Measurements from ENCODE around the gene CBFA2T2.

The CBFA2T2 gene

DNA sequence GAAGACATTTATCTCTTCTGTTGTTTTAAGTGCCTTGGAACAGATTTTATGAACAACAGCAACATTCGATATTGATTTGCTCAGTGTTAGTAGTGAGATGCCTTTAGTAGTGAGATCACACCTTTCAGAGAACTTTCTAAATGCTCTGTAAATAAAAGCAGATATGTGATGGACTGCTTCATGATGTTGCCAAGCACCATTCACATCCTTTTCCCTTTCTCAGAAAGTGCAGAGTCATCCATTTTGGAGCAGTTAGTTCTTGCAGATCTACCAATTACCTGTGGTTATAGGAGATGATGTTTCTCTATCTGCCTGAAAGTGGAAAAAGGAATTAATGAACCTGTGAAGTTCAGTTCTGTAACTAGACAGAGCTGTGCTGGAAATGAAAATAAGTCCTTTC, 27.0 kb downstream of the CBFA2T2 start:
- TF ChIP-seq, protein P1, sequence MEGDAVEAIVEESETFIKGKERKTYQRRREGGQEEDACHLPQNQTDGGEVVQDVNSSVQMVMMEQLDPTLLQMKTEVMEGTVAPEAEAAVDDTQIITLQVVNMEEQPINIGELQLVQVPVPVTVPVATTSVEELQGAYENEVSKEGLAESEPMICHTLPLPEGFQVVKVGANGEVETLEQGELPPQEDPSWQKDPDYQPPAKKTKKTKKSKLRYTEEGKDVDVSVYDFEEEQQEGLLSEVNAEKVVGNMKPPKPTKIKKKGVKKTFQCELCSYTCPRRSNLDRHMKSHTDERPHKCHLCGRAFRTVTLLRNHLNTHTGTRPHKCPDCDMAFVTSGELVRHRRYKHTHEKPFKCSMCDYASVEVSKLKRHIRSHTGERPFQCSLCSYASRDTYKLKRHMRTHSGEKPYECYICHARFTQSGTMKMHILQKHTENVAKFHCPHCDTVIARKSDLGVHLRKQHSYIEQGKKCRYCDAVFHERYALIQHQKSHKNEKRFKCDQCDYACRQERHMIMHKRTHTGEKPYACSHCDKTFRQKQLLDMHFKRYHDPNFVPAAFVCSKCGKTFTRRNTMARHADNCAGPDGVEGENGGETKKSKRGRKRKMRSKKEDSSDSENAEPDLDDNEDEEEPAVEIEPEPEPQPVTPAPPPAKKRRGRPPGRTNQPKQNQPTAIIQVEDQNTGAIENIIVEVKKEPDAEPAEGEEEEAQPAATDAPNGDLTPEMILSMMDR (conservative IDR thresholded peaks at IDR 0.05; ENCODE audit: low read length): no peak
- no peak overlapping the region for H3K4me3 ChIP-seq (ENCODE audit: low read length)
- peak; percentile 33 for DNase-seq (ENCODE audit: low read depth)

DNA sequence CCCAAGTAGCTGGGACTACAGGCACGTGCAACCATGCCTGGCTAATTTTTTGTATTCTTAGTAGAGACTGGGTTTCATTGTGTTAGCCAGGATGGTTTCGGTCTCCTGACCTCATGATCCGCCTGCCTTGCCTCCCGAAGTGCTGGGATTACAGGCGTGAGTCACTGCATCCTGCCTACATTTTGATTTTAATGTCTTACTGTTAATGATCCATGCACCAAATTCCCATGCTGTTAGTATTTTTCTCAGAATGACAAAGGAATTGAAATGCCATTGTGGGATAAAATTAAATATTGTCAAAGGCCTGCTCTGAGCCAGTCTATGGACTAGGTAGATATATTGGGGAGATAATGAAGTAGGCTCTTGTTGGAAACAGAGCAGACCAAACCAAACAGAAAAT, 28.2 kb downstream of the CBFA2T2 start:
- peak; percentile 70 for DNase-seq (ENCODE audit: low read depth)
- no peak overlapping the region for H3K4me3 ChIP-seq (ENCODE audit: low read length)
- TF ChIP-seq, protein P1 (conservative IDR thresholded peaks at IDR 0.05; ENCODE audit: low read length): no peak

DNA sequence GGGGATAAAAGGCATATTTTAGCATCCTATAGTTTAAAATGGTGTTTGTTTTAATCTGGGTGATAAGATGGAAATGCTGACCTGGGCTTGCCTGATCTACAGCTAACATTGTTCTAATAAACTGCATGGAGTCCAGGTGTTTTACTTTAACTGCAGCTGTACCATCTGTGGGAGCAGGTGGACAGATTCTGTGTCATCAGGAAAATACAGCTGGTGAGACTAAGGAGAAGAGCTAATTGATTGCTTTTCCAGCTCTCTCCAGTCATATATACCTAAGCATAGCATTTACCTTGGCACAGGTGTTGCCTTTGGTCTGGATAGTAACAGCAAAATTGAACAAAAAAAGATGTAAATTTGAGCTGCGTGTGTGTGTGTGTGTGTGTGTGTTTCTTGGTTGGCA, 31.6 kb downstream of the CBFA2T2 start:
- TF ChIP-seq, protein P1 (conservative IDR thresholded peaks at IDR 0.05; ENCODE audit: low read length): no peak
- DNase-seq (ENCODE audit: low read depth): no peak
- no peak overlapping the region for H3K4me3 ChIP-seq (ENCODE audit: low read length)

DNA sequence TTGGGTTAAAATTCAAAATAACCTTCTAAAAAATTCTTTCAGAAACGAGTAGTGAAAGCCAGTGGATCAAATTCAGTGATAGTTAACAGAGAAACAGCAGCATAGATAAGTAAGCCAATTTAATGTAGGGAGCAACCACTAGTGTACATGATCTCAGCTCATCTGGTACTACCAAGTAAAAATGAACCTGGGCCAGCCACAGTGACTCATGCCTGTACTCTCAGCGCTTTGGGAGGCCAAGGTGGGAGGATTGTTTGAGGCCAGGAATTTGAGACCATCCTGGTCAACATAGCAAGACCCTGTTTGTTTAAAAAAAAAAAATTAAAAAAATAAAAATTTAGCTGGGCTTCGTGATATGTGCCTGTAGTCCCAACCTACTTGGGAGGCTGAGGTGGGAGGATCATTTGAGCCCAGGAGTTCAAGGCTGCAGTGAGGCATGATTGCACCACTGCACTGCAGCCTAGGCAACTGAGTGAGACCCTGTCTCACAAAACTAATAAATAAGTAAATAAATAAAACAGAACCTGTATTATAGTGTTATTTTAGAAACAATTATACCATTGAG, 32.4 kb downstream of the CBFA2T2 start:
- no peak for DNase-seq (ENCODE audit: low read depth)
- no peak overlapping the region for H3K4me3 ChIP-seq (ENCODE audit: low read length)
- TF ChIP-seq, protein P1 (conservative IDR thresholded peaks at IDR 0.05; ENCODE audit: low read length): no peak

DNA sequence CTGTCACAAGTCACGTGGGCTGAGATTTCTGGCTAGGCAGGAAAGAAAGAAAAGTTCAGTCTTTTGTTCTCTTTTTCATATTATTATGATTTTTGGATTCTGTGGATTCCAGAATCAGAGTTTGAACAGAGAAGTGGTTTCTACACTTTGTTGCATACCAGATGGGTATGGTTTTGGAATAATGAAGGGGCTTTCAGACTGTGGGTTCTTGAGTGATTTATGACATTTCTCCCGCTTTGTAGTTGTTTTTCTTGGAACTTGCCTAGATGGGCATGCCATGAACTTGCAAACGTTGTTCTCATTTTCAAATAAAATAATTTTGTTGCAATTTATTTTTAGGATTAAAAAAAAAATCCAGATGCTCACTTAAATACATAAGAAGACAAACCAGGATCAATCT, 34.4 kb downstream of the CBFA2T2 start:
- peak; percentile 16 for DNase-seq (ENCODE audit: low read depth)
- TF ChIP-seq, protein P1 (conservative IDR thresholded peaks at IDR 0.05; ENCODE audit: low read length): no peak
- H3K4me3 ChIP-seq (ENCODE audit: low read length): no peak overlapping the region

DNA sequence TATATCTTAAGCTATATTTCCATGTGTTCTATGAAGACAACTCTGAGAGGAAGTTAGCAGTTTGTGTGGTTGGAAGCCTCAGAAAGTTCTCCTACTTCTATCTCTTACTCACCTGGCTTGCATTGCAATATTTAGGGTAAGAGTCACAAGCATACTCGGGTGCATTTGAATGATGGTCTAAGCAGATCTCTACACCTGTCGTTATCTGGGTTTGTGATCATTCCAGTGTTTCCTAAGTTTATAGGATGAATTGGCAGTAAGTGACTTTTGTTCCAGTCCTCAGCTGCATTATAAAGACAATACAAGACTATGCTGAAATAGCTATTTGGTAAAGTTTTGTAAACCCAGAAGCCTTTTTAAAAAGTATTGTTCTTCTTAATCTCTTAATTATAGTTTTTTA, 36.9 kb downstream of the CBFA2T2 start:
- TF ChIP-seq, protein P1 (conservative IDR thresholded peaks at IDR 0.05; ENCODE audit: low read length): no peak
- DNase-seq (ENCODE audit: low read depth): no peak
- H3K4me3 ChIP-seq (ENCODE audit: low read length): no peak overlapping the region

DNA sequence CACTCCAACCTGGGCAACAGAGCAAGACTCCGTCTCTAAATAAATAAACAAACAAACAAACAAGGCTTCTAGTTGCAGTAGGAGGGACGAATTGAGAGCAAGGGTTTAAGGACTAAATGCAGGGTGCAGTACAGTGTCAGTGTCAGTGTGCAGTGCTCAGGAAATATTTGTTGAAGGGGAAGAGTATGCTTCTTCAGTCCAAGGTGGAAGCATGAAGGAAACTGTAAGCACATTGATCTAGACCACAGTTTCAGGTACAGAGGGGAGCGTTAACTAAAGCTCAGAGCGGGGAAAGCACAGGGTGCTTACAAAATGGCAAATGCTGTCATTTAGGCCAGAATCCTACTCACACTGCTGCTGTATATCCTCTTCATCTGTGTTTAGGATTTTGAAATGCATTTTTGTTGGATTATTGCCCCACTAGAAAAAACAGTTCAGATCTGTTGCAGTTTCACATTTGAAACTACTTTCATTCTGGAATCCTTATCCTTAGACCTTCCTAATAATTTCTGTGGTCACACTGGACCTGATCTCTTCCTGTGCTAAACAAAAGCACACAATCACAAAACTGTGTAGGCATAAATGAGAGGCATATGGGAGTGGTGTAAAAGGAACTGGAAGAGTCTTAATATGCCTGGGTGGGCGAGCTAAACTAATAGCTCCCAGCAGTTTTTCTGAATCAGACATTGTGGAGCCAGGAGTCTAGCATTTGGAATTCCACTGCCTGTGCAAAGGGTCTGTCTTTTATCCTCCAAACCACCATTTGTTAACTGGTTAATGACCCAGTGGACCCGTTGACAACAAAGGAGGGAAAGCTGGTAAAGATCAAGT, 41.4 kb downstream of the CBFA2T2 start:
- peak; percentile 48 for DNase-seq (ENCODE audit: low read depth)
- TF ChIP-seq, protein P1 (conservative IDR thresholded peaks at IDR 0.05; ENCODE audit: low read length): no peak
- no peak overlapping the region for H3K4me3 ChIP-seq (ENCODE audit: low read length)

Measured in AG10803 (cell line).